IPS-20b (cell line): ENCODE results near the gene SRRM1.

Experiments used
- H3K27ac ChIP-seq: one replicate; pipeline ENCODE4 v1.5.1; 2013; ENCODE audit warnings: low read length
- H3K27me3 ChIP-seq: 2 replicates; pipeline ENCODE4 v1.6.1; 2013; ENCODE audit warnings: mild to moderate bottlenecking, low read length, inconsistent platforms; ENCODE audit not compliant: insufficient read depth
- H3K36me3 ChIP-seq: 2 replicates; pipeline ENCODE4 v1.6.1; 2013; ENCODE audit warnings: low read depth, mild to moderate bottlenecking, inconsistent platforms, low read length, moderate library complexity; ENCODE audit not compliant: insufficient read depth
- H3K4me1 ChIP-seq: 2 replicates; pipeline ENCODE4 v1.6.1; 2013; ENCODE audit warnings: mild to moderate bottlenecking, control low read depth, inconsistent platforms, low read length, moderate library complexity; ENCODE audit not compliant: insufficient read depth
- H3K4me3 ChIP-seq: 2 replicates; pipeline ENCODE4 v1.5.1; 2013; ENCODE audit warnings: mild to moderate bottlenecking, low read length, inconsistent platforms
- H3K9ac ChIP-seq: 2 replicates; pipeline ENCODE4 v1.6.1; 2013; ENCODE audit warnings: low read depth, mild to moderate bottlenecking, inconsistent platforms, low read length, moderate library complexity
- H3K9me3 ChIP-seq: 2 replicates; pipeline ENCODE4 v1.6.1; 2013; ENCODE audit warnings: mild to moderate bottlenecking, low read depth, low read length, inconsistent platforms; ENCODE audit not compliant: insufficient read depth

Gene SRRM1

GRCh38 chr1:24642481-24643362, at the start of gene SRRM1:
Gene SRRM1 (plus strand): TSS chr1:24643302. CDS start chr1:24643327, 25 bp downstream.
- Histone ChIP-seq H3K27me3 (no peaks in the 10 kb centered on the region), H3K36me3 (peaks cover 29% of the 10 kb centered on the region), H3K4me3 (peak within 1 kb of the TSS; percentile 97), H3K9me3 (no peaks in the 10 kb centered on the region), H3K27ac (peak within 1 kb of the TSS; percentile 99), H3K4me1 (peaks cover 11% of the 10 kb centered on the region; the same call in 1 of the 2 replicates), H3K9ac (peak within 1 kb of the TSS; percentile 97)

GRCh38 chr1:24594328-24594598, 48.8 kb upstream of the SRRM1 start:
- Histone ChIP-seq H3K36me3 (no peaks in the 10 kb centered on the region), H3K4me3 (no peak overlapping the region), H3K27ac (no peak overlapping the region)

GRCh38 chr1:24596401-24596880, 46.7 kb upstream of the SRRM1 start:
- H3K9me3 ChIP-seq = no peaks in the 10 kb centered on the region
- H3K9ac ChIP-seq = no peak overlapping the region
- H3K36me3 ChIP-seq = no peaks in the 10 kb centered on the region
- H3K27ac ChIP-seq = no peak overlapping the region
- H3K27me3 ChIP-seq = no peaks in the 10 kb centered on the region
- H3K4me1 ChIP-seq = no peaks in the 10 kb centered on the region
- H3K4me3 ChIP-seq = no peak overlapping the region

More at GRCh38 chr1:24594328-24594598, 48.8 kb upstream of the SRRM1 start:
- Histone ChIP-seq H3K9ac (no peak overlapping the region), H3K4me1 (no peaks in the 10 kb centered on the region), H3K27me3 (no peaks in the 10 kb centered on the region), H3K9me3 (no peaks in the 10 kb centered on the region)

GRCh38 chr1:24599265-24599664, 43.8 kb upstream of the SRRM1 start:
- no peaks in the 10 kb centered on the region for H3K36me3 ChIP-seq
- no peaks in the 10 kb centered on the region for H3K9me3 ChIP-seq
- H3K4me3 ChIP-seq = no peak overlapping the region
- H3K27me3 ChIP-seq = no peaks in the 10 kb centered on the region
- no peak overlapping the region for H3K27ac ChIP-seq
- H3K4me1 ChIP-seq = no peaks in the 10 kb centered on the region
- H3K9ac ChIP-seq = no peak overlapping the region

GRCh38 chr1:24600551-24600950, 42.6 kb upstream of the SRRM1 start:
- no peaks in the 10 kb centered on the region for H3K4me1 ChIP-seq
- H3K9me3 ChIP-seq = no peaks in the 10 kb centered on the region
- no peak overlapping the region for H3K4me3 ChIP-seq
- H3K27ac ChIP-seq = no peak overlapping the region
- H3K27me3 ChIP-seq = no peaks in the 10 kb centered on the region
- H3K9ac ChIP-seq = no peak overlapping the region
- H3K36me3 ChIP-seq = no peaks in the 10 kb centered on the region

GRCh38 chr1:24605534-24606295, 37.4 kb upstream of the SRRM1 start:
- Histone ChIP-seq H3K4me1 (no peaks in the 10 kb centered on the region), H3K36me3 (no peaks in the 10 kb centered on the region), H3K9me3 (no peaks in the 10 kb centered on the region), H3K4me3 (no peak overlapping the region), H3K9ac (no peak overlapping the region), H3K27me3 (no peaks in the 10 kb centered on the region; the same call in 1 of the 2 replicates), H3K27ac (no peak overlapping the region)

GRCh38 chr1:24606296-24606605, 36.9 kb upstream of the SRRM1 start:
- Histone ChIP-seq H3K4me3 (no peak overlapping the region), H3K27me3 (no peaks in the 10 kb centered on the region; the same call in 1 of the 2 replicates), H3K9ac (no peak overlapping the region), H3K27ac (no peak overlapping the region), H3K9me3 (no peaks in the 10 kb centered on the region), H3K36me3 (no peaks in the 10 kb centered on the region), H3K4me1 (no peaks in the 10 kb centered on the region)

GRCh38 chr1:24606621-24607020, 36.5 kb upstream of the SRRM1 start:
- no peak overlapping the region for H3K9ac ChIP-seq
- H3K27me3 ChIP-seq = no peaks in the 10 kb centered on the region; the same call in 1 of the 2 replicates
- no peaks in the 10 kb centered on the region for H3K36me3 ChIP-seq
- no peaks in the 10 kb centered on the region for H3K9me3 ChIP-seq
- H3K27ac ChIP-seq = no peak overlapping the region
- no peak overlapping the region for H3K4me3 ChIP-seq
- H3K4me1 ChIP-seq = no peaks in the 10 kb centered on the region

GRCh38 chr1:24609949-24610517, 33.1 kb upstream of the SRRM1 start:
- H3K36me3 ChIP-seq = no peaks in the 10 kb centered on the region
- no peak overlapping the region for H3K9ac ChIP-seq
- no peaks in the 10 kb centered on the region for H3K9me3 ChIP-seq
- H3K4me1 ChIP-seq = no peaks in the 10 kb centered on the region
- H3K4me3 ChIP-seq = no peak overlapping the region
- H3K27ac ChIP-seq = no peak overlapping the region
- no peaks in the 10 kb centered on the region; the same call in 1 of the 2 replicates for H3K27me3 ChIP-seq

- Histone ChIP-seq H3K9me3 (no peaks in the 10 kb centered on the region), H3K36me3 (no peaks in the 10 kb centered on the region), H3K4me1 (no peaks in the 10 kb centered on the region)
Observed at GRCh38 chr1:24619376-24619775, 23.7 kb upstream of the SRRM1 start.

GRCh38 chr1:24620678-24621077, 22.4 kb upstream of the SRRM1 start:
- 0 out of 2 replicates have a peak, but pooled peaks cover 6% of the 10 kb centered on the region for H3K9me3 ChIP-seq
- no peaks in the 10 kb centered on the region for H3K27me3 ChIP-seq
- no peak overlapping the region for H3K4me3 ChIP-seq
- H3K36me3 ChIP-seq = no peaks in the 10 kb centered on the region
- H3K27ac ChIP-seq = no peak overlapping the region
- no peak overlapping the region for H3K9ac ChIP-seq
- H3K4me1 ChIP-seq = no peaks in the 10 kb centered on the region

More at GRCh38 chr1:24619376-24619775, 23.7 kb upstream of the SRRM1 start:
- no peaks in the 10 kb centered on the region for H3K27me3 ChIP-seq
- no peak overlapping the region for H3K9ac ChIP-seq
- no peak overlapping the region for H3K4me3 ChIP-seq
- H3K27ac ChIP-seq = no peak overlapping the region
